K562 (cell line): ENCODE data around the gene SMURF1. TPM values are rescaled to one million over a fixed set of nuclear protein-coding genes. Genes with fewer than 3 reads are reported as not detected.

Experiments used
- ARID2 ChIP-seq: fragments of 450-650 bp; IDR thresholded peaks from 2 replicates; pipeline ENCODE4 v1.6.1; 2017; ENCODE audit warnings: antibody characterized with exemption, mild to moderate bottlenecking
- BRD9 ChIP-seq: fragments of 450-650 bp; IDR thresholded peaks from 2 replicates; pipeline ENCODE4 v1.6.1; 2018; ENCODE audit warnings: low read depth; ENCODE audit not compliant: partially characterized antibody
- CREB5 ChIP-seq: fragments of 250-450 bp; sonication (Bioruptor Pico); IDR thresholded peaks from 2 replicates; pipeline ENCODE4 v1.5.0; 2020; ENCODE audit warnings: mild to moderate bottlenecking
- CXXC5 ChIP-seq: fragments of 250-450 bp; sonication (Bioruptor Pico); IDR thresholded peaks from 2 replicates; pipeline ENCODE4 v1.8.0; 2022; ENCODE audit warnings: inconsistent platforms, mild to moderate bottlenecking, moderate library complexity
- ELF2 ChIP-seq: fragments of 250-450 bp; sonication (Bioruptor Pico); IDR thresholded peaks from 2 replicates; pipeline ENCODE4 v1.5.0; 2021; ENCODE audit warnings: mild to moderate bottlenecking
- FOXJ3 ChIP-seq: sonication (generic); formaldehyde crosslinking; IDR thresholded peaks from 2 replicates; pipeline ENCODE4 v1.4.0; 2020; ENCODE audit warnings: mild to moderate bottlenecking, missing genetic modification reagents
- FOXK2 ChIP-seq, 2 experiments: fragments of 450-650 bp; IDR thresholded peaks in 1 of 2; conservative IDR thresholded peaks in 1 of 2; 2 replicates each; pipeline ENCODE4 v1.6.1; 2016; ENCODE audit warnings: low read depth in 2 of 2, mild to moderate bottlenecking in 1 of 2
- GATA2 ChIP-seq: sonication (generic); formaldehyde crosslinking; IDR thresholded peaks from 2 replicates; pipeline ENCODE4 v1.4.0; 2020; ENCODE audit warnings: mild to moderate bottlenecking, missing genetic modification reagents
- HNRNPL ChIP-seq: fragments of 200-400 bp; formaldehyde crosslinking; IDR thresholded peaks from 2 replicates; pipeline ENCODE4 v1.6.1; 2017; ENCODE audit warnings: low read depth, mild to moderate bottlenecking, low read length
- LARP7 ChIP-seq: fragments of 450-650 bp; IDR thresholded peaks from 2 replicates; pipeline ENCODE4 v1.6.1; 2016
- MBD2 ChIP-seq: sonication (generic); IDR thresholded peaks from 2 replicates; pipeline ENCODE4 v1.6.1; 2016; ENCODE audit warnings: low read depth, borderline replicate concordance
- NFRKB ChIP-seq: fragments of 450-650 bp; IDR thresholded peaks from 2 replicates; pipeline ENCODE4 v1.6.1; 2016; ENCODE audit warnings: low read depth
- PHTF2 ChIP-seq: fragments of 250-450 bp; sonication (Bioruptor Pico); IDR thresholded peaks from 2 replicates; pipeline ENCODE4 v1.5.0; 2021; ENCODE audit warnings: mild to moderate bottlenecking
- PML ChIP-seq: IDR thresholded peaks from 2 replicates; pipeline ENCODE4 v1.6.1; 2012; ENCODE audit warnings: low read length, inconsistent platforms
- RBM15 ChIP-seq: fragments of 200-400 bp; formaldehyde crosslinking; IDR thresholded peaks from 2 replicates; pipeline ENCODE4 v1.6.1; 2018; ENCODE audit warnings: mild to moderate bottlenecking, low read length, moderate library complexity; ENCODE audit not compliant: insufficient read depth
- SIX5 ChIP-seq, 2 experiments: IDR thresholded peaks; 2 replicates each; pipeline ENCODE4 v1.6.1; 2011; ENCODE audit warnings: low read length in 2 of 2, borderline replicate concordance in 1 of 2, low read depth in 1 of 2, mild to moderate bottlenecking in 1 of 2, moderate library complexity in 1 of 2; ENCODE audit not compliant: insufficient read depth in 1 of 2
- SMARCA4 ChIP-seq: fragments of 450-650 bp; IDR thresholded peaks from 2 replicates; pipeline ENCODE4 v1.6.1; 2016
- SMARCC2 ChIP-seq: fragments of 450-650 bp; IDR thresholded peaks from 2 replicates; pipeline ENCODE4 v1.6.1; 2017; ENCODE audit warnings: antibody characterized with exemption, moderate library complexity, mild to moderate bottlenecking, low read depth
- SNRNP70 ChIP-seq: fragments of 200-400 bp; formaldehyde crosslinking; optimal IDR thresholded peaks from 2 replicates; pipeline ENCODE3; 2017; ENCODE audit warnings: low read depth, low read length
- ZC3H11A ChIP-seq: IDR thresholded peaks from 2 replicates; pipeline ENCODE4 v1.6.1; 2012; ENCODE audit warnings: low read depth, low read length, improper control_type of control experiment
- ZFP30 ChIP-seq: fragments of 250-450 bp; sonication (Bioruptor Pico); IDR thresholded peaks from 2 replicates; pipeline ENCODE4 v1.8.0; 2022; ENCODE audit warnings: moderate library complexity, mild to moderate bottlenecking, inconsistent platforms, borderline replicate concordance
- ZNF695 ChIP-seq: fragments of 450-650 bp; formaldehyde crosslinking; IDR thresholded peaks from 2 replicates; pipeline ENCODE4 v1.4.0; 2020; ENCODE audit warnings: mild to moderate bottlenecking, moderate library complexity
- ZNF75A ChIP-seq: fragments of 450-650 bp; formaldehyde crosslinking; IDR thresholded peaks from 2 replicates; pipeline ENCODE4 v1.4.0; 2020; ENCODE audit warnings: mild to moderate bottlenecking
- ZNF77 ChIP-seq: fragments of 250-450 bp; sonication (Bioruptor Pico); IDR thresholded peaks from 2 replicates; pipeline ENCODE4 v1.5.0; 2020
- polyA plus RNA-seq, 8 experiments: library from polyadenylated mRNA; depleted of rRNA in 4 of 8; stranded (reverse) in 5 of 8; unstranded in 3 of 8; fragments of >200 nt; fragmentation: Nextera tagmentation in 2 of 8; fragmentation: Illumina TruSeq in 1 of 8; extraction: Ambion mirVana in 2 of 8; extraction: Trizol in 1 of 8; gene quantifications; 2 replicates each; pipeline versions ENCODE4 v1.2.1 to v1.2.3, GENCODE V29; 2011 to 2014; ENCODE audit warnings: inconsistent platforms in 1 of 8, missing spikeins in 1 of 8
- total RNA-seq, 7 experiments: library from RNA; depleted of rRNA in 6 of 7; stranded (reverse); fragments of >200 nt in 6 of 7; fragmentation: Illumina TruSeq in 2 of 7; extraction: Trizol in 2 of 7; gene quantifications; 2 replicates each; pipeline versions ENCODE4 v1.2.1 to v1.2.3, GENCODE V29; 2011 to 2021; ENCODE audit warnings: low replicate concordance in 1 of 7
- TF ChIP-seq, protein P1 (sequence below): fragments of 450-650 bp; IDR thresholded peaks from 2 replicates; pipeline ENCODE4 v1.7.1; 2018; ENCODE audit warnings: mild to moderate bottlenecking, low read depth; ENCODE audit not compliant: partially characterized antibody
- TF ChIP-seq, protein P2 (sequence below), 2 experiments: fragments of 450-650 bp in 1 of 2; sonication (generic) in 1 of 2; formaldehyde crosslinking in 1 of 2; IDR thresholded peaks in 1 of 2; conservative IDR thresholded peaks in 1 of 2; 2 replicates each; pipeline versions ENCODE4 v1.6.1 to v1.8.1; 2016 to 2023; ENCODE audit warnings: mild to moderate bottlenecking in 2 of 2, moderate library complexity in 2 of 2, inconsistent platforms in 1 of 2, missing genetic modification reagents in 1 of 2

SMURF1 gene
- total and polyA plus RNA-seq, 9 of the 15 experiments (the other 6 are each of a cell fraction or from before 2014, with no cell fraction given), result 1.0 to 20.1 (median 12.6) TPM

- TF ChIP-seq CREB5 (no peak), RBM15 (no peak), ZC3H11A (no peak), SMARCA4 (no peak), ARID2 (no peak), SIX5 (IDR thresholded peaks at IDR 0.05; ENCODE audit: borderline replicate concordance in 1 of 2, insufficient read depth in 1 of 2, low read depth in 1 of 2, low read length in 2 of 2) (no peak), BRD9 (no peak), ZNF695 (CRISPR knock-in tag) (no peak), LARP7 (no peak), ZNF75A (CRISPR knock-in tag) (no peak), PHTF2 (CRISPR knock-in tag) (no peak), HNRNPL (no peak), FOXK2 (conservative IDR thresholded peaks at IDR 0.05 in 1 of 2, IDR thresholded peaks at IDR 0.05 in 1 of 2; ENCODE audit: low read depth in 2 of 2) (0 out of 4 replicates have a peak, but pooled peaks of 1 of the 2 experiments have one; percentile 31), SMARCC2 (no peak), ELF2 (CRISPR knock-in tag) (no peak), PML (no peak), FOXJ3 (CRISPR knock-in tag) (no peak), CXXC5 (CRISPR knock-in tag) (0 out of 2 replicates have a peak, but pooled peaks have one; percentile 15), GATA2 (CRISPR knock-in tag) (no peak), NFRKB (no peak), MBD2 (no peak), ZNF77 (CRISPR knock-in tag) (no peak), ZFP30 (CRISPR knock-in tag) (no peak), SNRNP70 (no peak)
- TF ChIP-seq, protein P1, sequence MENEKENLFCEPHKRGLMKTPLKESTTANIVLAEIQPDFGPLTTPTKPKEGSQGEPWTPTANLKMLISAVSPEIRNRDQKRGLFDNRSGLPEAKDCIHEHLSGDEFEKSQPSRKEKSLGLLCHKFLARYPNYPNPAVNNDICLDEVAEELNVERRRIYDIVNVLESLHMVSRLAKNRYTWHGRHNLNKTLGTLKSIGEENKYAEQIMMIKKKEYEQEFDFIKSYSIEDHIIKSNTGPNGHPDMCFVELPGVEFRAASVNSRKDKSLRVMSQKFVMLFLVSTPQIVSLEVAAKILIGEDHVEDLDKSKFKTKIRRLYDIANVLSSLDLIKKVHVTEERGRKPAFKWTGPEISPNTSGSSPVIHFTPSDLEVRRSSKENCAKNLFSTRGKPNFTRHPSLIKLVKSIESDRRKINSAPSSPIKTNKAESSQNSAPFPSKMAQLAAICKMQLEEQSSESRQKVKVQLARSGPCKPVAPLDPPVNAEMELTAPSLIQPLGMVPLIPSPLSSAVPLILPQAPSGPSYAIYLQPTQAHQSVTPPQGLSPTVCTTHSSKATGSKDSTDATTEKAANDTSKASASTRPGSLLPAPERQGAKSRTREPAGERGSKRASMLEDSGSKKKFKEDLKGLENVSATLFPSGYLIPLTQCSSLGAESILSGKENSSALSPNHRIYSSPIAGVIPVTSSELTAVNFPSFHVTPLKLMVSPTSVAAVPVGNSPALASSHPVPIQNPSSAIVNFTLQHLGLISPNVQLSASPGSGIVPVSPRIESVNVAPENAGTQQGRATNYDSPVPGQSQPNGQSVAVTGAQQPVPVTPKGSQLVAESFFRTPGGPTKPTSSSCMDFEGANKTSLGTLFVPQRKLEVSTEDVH, result no peak
- TF ChIP-seq, protein P2, sequence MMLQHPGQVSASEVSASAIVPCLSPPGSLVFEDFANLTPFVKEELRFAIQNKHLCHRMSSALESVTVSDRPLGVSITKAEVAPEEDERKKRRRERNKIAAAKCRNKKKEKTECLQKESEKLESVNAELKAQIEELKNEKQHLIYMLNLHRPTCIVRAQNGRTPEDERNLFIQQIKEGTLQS (IDR thresholded peaks at IDR 0.05), result no peak
- TF ChIP-seq, protein P2 (CRISPR knock-in tag; conservative IDR thresholded peaks at IDR 0.05), result no peak
Observed at GRCh38 chr7:99133766-99134564, 9.9 kb downstream of the SMURF1 start (continued).
